Activated CD4-positive, alpha-beta T cell treated with anti-CD3 and anti-CD28 coated beads, Interleukin-2, amount 10 ng/mL, durations not matched to agents 7 days and 5 days (primary cell): ENCODE results near the gene CPNE5. TPM values are rescaled to one million over a fixed set of nuclear protein-coding genes. Genes with fewer than 3 reads are reported as not detected.

Experiments used
- CTCF ChIA-PET: fragments of 350-600 bp; sonication (Branson Sonifier 250); formaldehyde crosslinking; loops from one replicate; lab custom pipeline; 2021; ENCODE audit warnings: antibody characterized with exemption; lab: Charles Lee
- POLR2A ChIA-PET: fragments of 350-600 bp; sonication (Branson Sonifier 250); formaldehyde crosslinking; loops from one replicate; lab custom pipeline; 2021; ENCODE audit warnings: antibody characterized with exemption; lab: Charles Lee
- DNase-seq: peaks from one replicate; pipeline ENCODE4 v3.0.0-alpha.2; 2020
- H3K27ac Mint-ChIP-seq: one replicate; pipeline ENCODE4 v1.8.0; 2021; ENCODE audit warnings: mild to moderate bottlenecking, moderate library complexity, mixed read lengths
- H3K27me3 Mint-ChIP-seq: one replicate; pipeline ENCODE4 v1.8.0; 2021; ENCODE audit warnings: mixed read lengths
- H3K36me3 Mint-ChIP-seq: one replicate; pipeline ENCODE4 v1.8.0; 2021; ENCODE audit warnings: low read depth, mixed read lengths
- H3K4me1 Mint-ChIP-seq: one replicate; pipeline ENCODE4 v1.8.0; 2021; ENCODE audit warnings: mixed read lengths
- H3K4me3 Mint-ChIP-seq: one replicate; pipeline ENCODE4 v1.8.0; 2021; ENCODE audit warnings: mild to moderate bottlenecking, moderate library complexity, mixed read lengths
- H3K9me3 Mint-ChIP-seq: one replicate; pipeline ENCODE4 v1.8.0; 2021; ENCODE audit warnings: mixed read lengths
- total RNA-seq, 2 experiments: library from RNA; stranded (reverse); gene quantifications; one replicate each; pipeline ENCODE4 v1.2.3, GENCODE V29; 2021

The CPNE5 gene
- total RNA-seq, 2 experiments from 2014 or later, result 0.47 to 1.00 TPM

DNA sequence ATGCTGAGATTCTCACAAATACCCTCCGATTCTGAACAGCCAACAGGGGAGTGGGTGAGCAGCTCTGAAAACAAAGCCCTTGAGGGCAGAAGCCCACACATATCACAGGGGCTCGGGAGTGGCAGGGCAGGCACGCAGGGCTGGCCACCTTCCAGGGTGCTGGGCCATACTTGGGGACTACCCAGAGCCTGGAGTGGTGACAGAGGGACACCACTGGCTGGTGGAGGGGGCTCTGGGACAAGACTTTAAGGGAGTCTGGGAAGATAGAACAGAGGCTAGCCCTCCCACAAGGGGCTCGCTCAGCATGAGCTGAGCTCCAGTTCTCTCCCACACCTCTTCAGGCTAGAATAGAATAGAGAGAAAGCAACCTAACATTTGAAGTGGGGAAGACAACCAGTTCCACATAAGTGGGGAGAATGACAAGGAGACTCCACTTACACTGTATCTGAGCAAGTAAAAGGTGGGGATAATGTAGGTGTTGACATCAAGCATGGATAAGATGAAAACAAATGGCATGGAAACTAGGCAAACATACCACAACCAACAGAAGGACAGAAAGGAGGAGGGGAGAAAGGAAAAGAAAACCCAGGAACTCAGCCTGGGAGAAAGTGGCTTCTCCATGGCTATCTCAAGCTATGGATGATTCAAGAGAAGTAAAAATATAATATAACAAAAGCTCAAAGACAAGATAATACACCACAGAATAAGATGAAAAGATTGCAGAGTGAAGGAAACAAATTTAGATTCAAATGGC lies 28.4 kb upstream of the CPNE5 start:
- peaks cover 75% of the 10 kb centered on the region for H3K4me1 Mint-ChIP-seq
- ChIA-PET POLR2A (no interaction called here), CTCF (interaction anchor here (1.5 kb wide), 1 partner anchor 150 kb away, joined by 3 read pairs; no protein-coding TSS in a partner anchor)
- DNase-seq, result no peak
- peak overlapping the region; percentile 11 for H3K27ac Mint-ChIP-seq
- H3K36me3 Mint-ChIP-seq, result peaks cover 65% of the 10 kb centered on the region
- H3K27me3 Mint-ChIP-seq, result no peaks in the 10 kb centered on the region
- no peak overlapping the region for H3K4me3 Mint-ChIP-seq
- no peaks in the 10 kb centered on the region for H3K9me3 Mint-ChIP-seq

GRCh38 chr6:36865835-36866234 lies 26.6 kb upstream of the CPNE5 start:
- no peaks in the 10 kb centered on the region for H3K27me3 Mint-ChIP-seq

GRCh38 chr6:36863670-36864540 lies 24.7 kb upstream of the CPNE5 start:
- Mint-ChIP-seq H3K36me3 (peaks cover 55% of the 10 kb centered on the region), H3K9me3 (no peaks in the 10 kb centered on the region), H3K27ac (no peak overlapping the region), H3K4me1 (peaks cover 50% of the 10 kb centered on the region), H3K4me3 (no peak overlapping the region), H3K27me3 (no peaks in the 10 kb centered on the region)
- CTCF ChIA-PET, result interaction anchor here (1.0 to 5.0 kb wide), 6 partner anchors 11 to 155 kb away, joined by 3 to 31 read pairs (median 6); partner anchors contain the start of gene PPIL1
- no peak for DNase-seq
- POLR2A ChIA-PET, result interaction anchor here (0.7 kb wide), 1 partner anchor 246 kb away, joined by 4 read pairs; no protein-coding TSS in a partner anchor

More at GRCh38 chr6:36865835-36866234, 26.6 kb upstream of the CPNE5 start:
- Mint-ChIP-seq H3K4me3 (no peak overlapping the region), H3K9me3 (no peaks in the 10 kb centered on the region), H3K4me1 (peaks cover 63% of the 10 kb centered on the region), H3K36me3 (peaks cover 65% of the 10 kb centered on the region), H3K27ac (peak overlapping the region; percentile 47)
- no peak for DNase-seq
- POLR2A ChIA-PET, result no interaction called here
- CTCF ChIA-PET, result interaction anchor here (1.5 to 5.0 kb wide), 3 partner anchors 9 to 20 kb away, joined by 5 to 31 read pairs (median 27); partner anchors contain the start of genes C6orf89 and PPIL1

DNA sequence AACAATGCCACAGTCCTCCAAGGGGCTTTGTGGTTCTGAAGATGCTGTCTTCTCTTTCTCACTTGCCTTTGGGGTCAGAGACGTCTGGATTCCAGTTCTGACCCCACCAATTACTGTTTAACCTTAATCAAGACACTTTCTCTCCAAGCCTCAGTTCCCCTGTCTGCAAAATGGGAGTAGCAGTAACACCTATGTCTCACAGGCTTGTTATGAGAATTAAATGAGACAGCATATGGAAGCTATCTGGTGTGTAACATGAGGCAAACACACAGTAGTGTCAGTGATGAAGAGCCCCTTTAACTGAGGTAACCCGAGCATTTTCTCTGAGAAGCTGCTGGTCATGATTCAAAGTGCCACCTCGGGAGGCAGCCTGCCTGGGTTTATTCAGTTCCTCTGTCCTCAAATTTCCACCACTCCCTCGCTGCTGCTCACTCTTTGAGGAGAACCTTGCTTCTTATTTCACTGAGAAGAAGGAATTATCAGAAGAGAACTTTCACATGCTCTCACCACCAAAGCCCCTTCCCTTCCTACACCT lies 23.7 kb upstream of the CPNE5 start:
- peaks cover 53% of the 10 kb centered on the region for H3K36me3 Mint-ChIP-seq
- peak overlapping the region; percentile 31 for H3K27ac Mint-ChIP-seq
- no peak overlapping the region for H3K4me3 Mint-ChIP-seq
- H3K4me1 Mint-ChIP-seq, result peaks cover 45% of the 10 kb centered on the region
- ChIA-PET CTCF (interaction anchor here (1.0 to 5.0 kb wide), 6 partner anchors 12 to 156 kb away, joined by 3 to 31 read pairs (median 6); partner anchors contain the start of gene PPIL1), POLR2A (no interaction called here)
- H3K27me3 Mint-ChIP-seq, result no peaks in the 10 kb centered on the region
- no peaks in the 10 kb centered on the region for H3K9me3 Mint-ChIP-seq
- no peak for DNase-seq

GRCh38 chr6:36862164-36862847 lies 23.1 kb upstream of the CPNE5 start:
- H3K27ac Mint-ChIP-seq, result peak overlapping the region; percentile 4
- DNase-seq, result no peak
- H3K9me3 Mint-ChIP-seq, result no peaks in the 10 kb centered on the region
- peaks cover 39% of the 10 kb centered on the region for H3K4me1 Mint-ChIP-seq
- CTCF ChIA-PET, result interaction anchor here (1.4 to 5.0 kb wide), 4 partner anchors 11 to 93 kb away, joined by 3 to 31 read pairs (median 15); partner anchors contain the start of gene PPIL1
- POLR2A ChIA-PET, result no interaction called here
- H3K27me3 Mint-ChIP-seq, result no peaks in the 10 kb centered on the region
- H3K4me3 Mint-ChIP-seq, result no peak overlapping the region
- peaks cover 48% of the 10 kb centered on the region for H3K36me3 Mint-ChIP-seq

DNA sequence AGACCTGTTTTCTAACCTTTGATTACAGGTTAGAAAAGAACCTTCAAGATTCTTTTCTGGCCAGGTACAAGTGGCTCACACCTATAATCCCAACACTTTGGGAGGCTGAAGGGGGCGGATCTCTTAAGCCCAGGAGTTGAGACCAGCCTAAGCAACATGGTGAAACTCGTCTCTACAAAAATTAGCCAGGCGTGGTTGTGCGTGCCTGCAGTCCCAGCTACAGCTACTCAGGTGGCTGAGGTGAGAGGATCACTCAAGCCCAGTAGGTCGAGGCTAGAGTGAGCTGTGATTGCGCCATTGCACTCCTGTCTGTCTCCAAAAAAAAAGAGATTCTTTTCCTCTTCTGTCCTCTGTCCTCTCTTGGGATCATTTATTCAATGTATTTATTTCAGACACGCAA lies 20.9 kb upstream of the CPNE5 start:
- ChIA-PET CTCF (interaction anchor here (1.1 to 1.6 kb wide), 3 partner anchors 10 to 104 kb away, joined by 3 to 6 read pairs (median 4); no protein-coding TSS in a partner anchor), POLR2A (interaction anchor here (0.5 kb wide), 1 partner anchor 231 kb away, joined by 3 read pairs; no protein-coding TSS in a partner anchor)
- Mint-ChIP-seq H3K36me3 (peaks cover 43% of the 10 kb centered on the region), H3K4me3 (no peak overlapping the region), H3K27me3 (no peaks in the 10 kb centered on the region), H3K4me1 (peaks cover 20% of the 10 kb centered on the region), H3K9me3 (no peaks in the 10 kb centered on the region), H3K27ac (no peak overlapping the region)
- no peak for DNase-seq

DNA sequence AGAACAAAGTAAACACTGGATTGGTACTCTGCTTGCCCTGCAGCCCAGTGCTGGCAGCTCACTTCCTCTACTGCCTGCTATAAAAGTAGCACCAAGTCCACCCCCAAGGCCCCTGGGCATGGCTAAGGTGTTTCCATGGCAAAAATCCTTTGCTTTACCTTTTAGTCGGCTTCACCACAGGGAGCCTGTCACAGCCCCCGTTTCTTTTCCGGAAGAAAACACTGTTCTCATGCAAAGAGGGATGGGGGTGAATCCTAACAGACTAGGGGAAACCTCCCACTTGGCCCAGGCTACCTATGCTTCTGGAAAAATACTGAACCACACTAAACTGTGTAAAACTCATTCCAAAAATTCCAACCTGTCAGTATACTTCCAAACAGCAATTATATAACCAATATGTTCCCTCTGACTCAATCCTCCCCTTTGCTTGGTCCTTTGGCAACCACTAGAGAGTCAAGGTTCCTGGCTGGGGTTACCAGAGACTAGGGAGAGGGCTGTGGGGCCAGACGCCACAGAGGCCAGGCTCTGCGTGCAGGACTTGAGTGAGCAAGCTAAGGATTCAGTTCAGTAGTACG lies 19.2 kb upstream of the CPNE5 start:
- ChIA-PET CTCF (interaction anchor here (0.6 to 1.6 kb wide), 3 partner anchors 15 to 51 kb away, joined by 3 read pairs; no protein-coding TSS in a partner anchor), POLR2A (no interaction called here)
- H3K4me3 Mint-ChIP-seq, result no peak overlapping the region
- H3K9me3 Mint-ChIP-seq, result no peaks in the 10 kb centered on the region
- H3K27ac Mint-ChIP-seq, result no peak overlapping the region
- peaks cover 13% of the 10 kb centered on the region for H3K4me1 Mint-ChIP-seq
- H3K27me3 Mint-ChIP-seq, result no peaks in the 10 kb centered on the region
- H3K36me3 Mint-ChIP-seq, result peaks cover 35% of the 10 kb centered on the region
- DNase-seq, result no peak

- DNase-seq, result no peak
- H3K4me3 Mint-ChIP-seq, result no peak overlapping the region
- ChIA-PET CTCF (interaction anchor here (0.9 to 1.6 kb wide), 3 partner anchors 10 to 49 kb away, joined by 3 to 5 read pairs (median 5); no protein-coding TSS in a partner anchor), POLR2A (no interaction called here)
- H3K36me3 Mint-ChIP-seq, result peaks cover 32% of the 10 kb centered on the region
- no peak overlapping the region for H3K27ac Mint-ChIP-seq
- no peaks in the 10 kb centered on the region for H3K27me3 Mint-ChIP-seq
- peaks cover 6% of the 10 kb centered on the region for H3K4me1 Mint-ChIP-seq
- no peaks in the 10 kb centered on the region for H3K9me3 Mint-ChIP-seq
Measured at GRCh38 chr6:36857325-36857724, 18.1 kb upstream of the CPNE5 start.

GRCh38 chr6:36856277-36856676 lies 17.0 kb upstream of the CPNE5 start:
- POLR2A ChIA-PET, result no interaction called here
- peaks cover 33% of the 10 kb centered on the region for H3K36me3 Mint-ChIP-seq
- CTCF ChIA-PET, result interaction anchor here (1.2 kb wide), 1 partner anchor 17 kb away, joined by 5 read pairs; no protein-coding TSS in a partner anchor
- no peaks in the 10 kb centered on the region for H3K27me3 Mint-ChIP-seq
- no peak overlapping the region for H3K27ac Mint-ChIP-seq
- peaks cover 5% of the 10 kb centered on the region for H3K4me1 Mint-ChIP-seq
- DNase-seq, result no peak
- H3K9me3 Mint-ChIP-seq, result no peaks in the 10 kb centered on the region
- no peak overlapping the region for H3K4me3 Mint-ChIP-seq

DNA sequence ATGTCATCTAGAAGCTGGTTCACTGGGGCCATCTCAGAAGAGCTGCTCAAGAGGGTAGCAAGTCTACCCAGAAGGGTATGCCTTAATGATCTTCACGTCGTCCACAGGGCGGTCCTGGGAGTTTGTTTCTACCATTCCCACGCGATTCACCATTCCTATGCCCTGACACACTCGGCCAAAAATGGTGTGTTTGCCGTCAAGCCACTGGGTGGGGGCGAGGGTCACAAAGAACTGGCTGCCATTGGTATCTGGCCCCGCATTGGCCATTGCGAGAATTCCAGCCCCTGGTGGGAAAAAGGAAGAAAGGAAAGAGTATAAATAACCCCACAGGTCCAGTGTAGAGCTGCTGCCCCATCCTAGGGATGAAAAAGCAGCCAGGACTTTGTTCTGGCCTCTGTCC lies 16.5 kb upstream of the CPNE5 start:
- POLR2A ChIA-PET, result no interaction called here

GRCh38 chr6:36853325-36853724 lies 14.1 kb upstream of the CPNE5 start:
- CTCF ChIA-PET, result interaction anchor here (0.7 to 6.1 kb wide), 9 partner anchors 11 to 165 kb away, joined by 3 to 27 read pairs (median 4); partner anchors contain the start of gene PPIL1
- no peaks in the 10 kb centered on the region for H3K9me3 Mint-ChIP-seq
- H3K27me3 Mint-ChIP-seq, result no peaks in the 10 kb centered on the region
- peaks cover 4% of the 10 kb centered on the region for H3K4me1 Mint-ChIP-seq
- H3K4me3 Mint-ChIP-seq, result no peak overlapping the region
- no peak overlapping the region for H3K27ac Mint-ChIP-seq
- no peak for DNase-seq
- peaks cover 30% of the 10 kb centered on the region for H3K36me3 Mint-ChIP-seq
- POLR2A ChIA-PET, result no interaction called here

More for the DNA sequence above, 16.5 kb upstream of the CPNE5 start:
- Mint-ChIP-seq H3K4me1 (peaks cover 5% of the 10 kb centered on the region), H3K9me3 (no peaks in the 10 kb centered on the region), H3K4me3 (no peak overlapping the region), H3K27ac (no peak overlapping the region), H3K36me3 (peaks cover 32% of the 10 kb centered on the region), H3K27me3 (no peaks in the 10 kb centered on the region)
- CTCF ChIA-PET, result no interaction called here
- DNase-seq, result no peak
